Colonic mucosa (tissue), 4 donors: ENCODE measurements around the gene RBPMS2. TPM values are rescaled to one million over a fixed set of nuclear protein-coding genes. Genes with fewer than 3 reads are reported as not detected.

Source experiments
- DNase-seq: peaks from one replicate; pipeline ENCODE4 v3.0.0-alpha.2; 2020
- H3K27ac ChIP-seq: fragments of 200-600 bp; one replicate; pipeline ENCODE4 v1.8.0; 2021
- H3K27me3 ChIP-seq: fragments of 200-600 bp; one replicate; pipeline ENCODE4 v1.8.0; 2021
- H3K36me3 ChIP-seq: fragments of 200-600 bp; one replicate; pipeline ENCODE4 v1.8.0; 2021
- H3K4me1 ChIP-seq: fragments of 200-600 bp; one replicate; pipeline ENCODE4 v1.8.0; 2021; ENCODE audit warnings: mild to moderate bottlenecking
- H3K4me3 ChIP-seq: fragments of 200-600 bp; one replicate; pipeline ENCODE4 v1.8.0; 2021
- H3K9ac ChIP-seq, 2 donors: one replicate each; pipeline ENCODE4 v1.7.0; 2013; ENCODE audit warnings: control low read depth in 2 of 2, low read depth in 2 of 2, low read length in 2 of 2
- H3K9me3 ChIP-seq: fragments of 200-600 bp; one replicate; pipeline ENCODE4 v1.8.0; 2021
- intact Hi-C: fragments of 100-400 bp; cut with DNase I; formaldehyde crosslinking; loops from one replicate; pipeline ENCODE4 v1.14.1; 2022
- total RNA-seq, 2 donors: library from RNA; stranded (reverse); fragmentation: NEBNext Ultra II Directional in 1 of 2; extraction: Animal tissue kit (Norgen Biotek cat#: 25700) in 1 of 2; gene quantifications; one replicate each; pipeline ENCODE4 v1.2.1, GENCODE V29; 2021
- TF ChIP-seq, protein P1 (sequence below): fragments of 200-600 bp; IDR thresholded peaks from one replicate; pipeline ENCODE4 v1.8.0; 2022; ENCODE audit warnings: antibody characterized with exemption, mild to moderate bottlenecking
- donor health status: healthy.
- donor health status: DM: no; HTN: no; CAD: no.
- donor health status: DM: no; HTN: no; CAD: no.

Gene RBPMS2
- total RNA-seq, 2 donors from 2014 or later, result 1.3 to 14.5 TPM

DNA sequence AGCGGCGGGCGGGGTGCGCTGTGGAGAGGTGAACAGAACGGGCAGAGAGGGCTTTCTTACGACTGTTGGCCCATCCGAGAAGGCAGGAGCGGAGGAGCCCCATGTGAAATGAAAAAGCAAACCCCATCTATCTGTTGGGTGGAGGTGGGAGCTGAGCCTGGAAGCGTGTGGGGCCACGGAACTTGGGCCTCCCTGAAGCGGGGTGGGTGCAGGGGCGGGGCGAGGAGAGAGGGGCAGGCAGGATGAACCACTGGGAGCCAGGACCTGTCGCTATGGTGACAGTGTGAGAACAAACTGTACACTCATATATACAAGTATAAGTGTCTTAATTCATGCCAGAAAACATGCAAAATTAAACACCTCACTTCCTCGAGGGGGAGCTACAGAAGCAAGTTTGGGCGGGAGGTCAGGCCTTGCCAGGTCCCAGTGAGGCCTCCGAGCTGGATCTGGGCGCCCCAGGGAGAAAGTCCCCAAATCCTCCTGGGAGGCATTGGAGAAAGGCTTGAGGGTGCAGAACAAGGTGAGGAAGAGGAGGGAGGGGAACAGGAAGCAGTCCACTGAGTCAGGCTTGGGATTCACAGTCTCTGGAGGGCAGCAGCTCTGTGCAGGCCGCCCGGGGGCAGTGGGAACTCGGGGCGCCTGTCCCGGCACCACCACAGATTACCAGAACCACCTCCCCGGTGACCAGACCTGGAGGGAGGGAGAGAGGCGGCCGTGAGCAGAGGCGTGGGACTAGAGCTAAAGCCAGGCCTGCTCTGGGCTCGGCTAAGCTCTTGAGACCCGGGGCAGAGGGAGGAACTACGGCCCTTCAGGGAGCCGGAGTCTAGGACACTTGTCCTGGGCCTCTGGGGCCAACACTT is 34.8 kb downstream of the RBPMS2 start:
- H3K36me3 ChIP-seq, result no peaks in the 10 kb centered on the region
- no peak overlapping the region for H3K4me3 ChIP-seq
- DNase-seq, result peak; percentile 48
- peak overlapping the region in 1 of 2 donors; percentile 50 for H3K9ac ChIP-seq
- H3K9me3 ChIP-seq, result no peaks in the 10 kb centered on the region
- TF ChIP-seq, protein P1, sequence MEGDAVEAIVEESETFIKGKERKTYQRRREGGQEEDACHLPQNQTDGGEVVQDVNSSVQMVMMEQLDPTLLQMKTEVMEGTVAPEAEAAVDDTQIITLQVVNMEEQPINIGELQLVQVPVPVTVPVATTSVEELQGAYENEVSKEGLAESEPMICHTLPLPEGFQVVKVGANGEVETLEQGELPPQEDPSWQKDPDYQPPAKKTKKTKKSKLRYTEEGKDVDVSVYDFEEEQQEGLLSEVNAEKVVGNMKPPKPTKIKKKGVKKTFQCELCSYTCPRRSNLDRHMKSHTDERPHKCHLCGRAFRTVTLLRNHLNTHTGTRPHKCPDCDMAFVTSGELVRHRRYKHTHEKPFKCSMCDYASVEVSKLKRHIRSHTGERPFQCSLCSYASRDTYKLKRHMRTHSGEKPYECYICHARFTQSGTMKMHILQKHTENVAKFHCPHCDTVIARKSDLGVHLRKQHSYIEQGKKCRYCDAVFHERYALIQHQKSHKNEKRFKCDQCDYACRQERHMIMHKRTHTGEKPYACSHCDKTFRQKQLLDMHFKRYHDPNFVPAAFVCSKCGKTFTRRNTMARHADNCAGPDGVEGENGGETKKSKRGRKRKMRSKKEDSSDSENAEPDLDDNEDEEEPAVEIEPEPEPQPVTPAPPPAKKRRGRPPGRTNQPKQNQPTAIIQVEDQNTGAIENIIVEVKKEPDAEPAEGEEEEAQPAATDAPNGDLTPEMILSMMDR, result no peak
- H3K4me1 ChIP-seq, result no peaks in the 10 kb centered on the region
- peak overlapping the region; percentile 24 for H3K27ac ChIP-seq
- intact Hi-C loops, result no loop called here
- H3K27me3 ChIP-seq, result no peaks in the 10 kb centered on the region

DNA sequence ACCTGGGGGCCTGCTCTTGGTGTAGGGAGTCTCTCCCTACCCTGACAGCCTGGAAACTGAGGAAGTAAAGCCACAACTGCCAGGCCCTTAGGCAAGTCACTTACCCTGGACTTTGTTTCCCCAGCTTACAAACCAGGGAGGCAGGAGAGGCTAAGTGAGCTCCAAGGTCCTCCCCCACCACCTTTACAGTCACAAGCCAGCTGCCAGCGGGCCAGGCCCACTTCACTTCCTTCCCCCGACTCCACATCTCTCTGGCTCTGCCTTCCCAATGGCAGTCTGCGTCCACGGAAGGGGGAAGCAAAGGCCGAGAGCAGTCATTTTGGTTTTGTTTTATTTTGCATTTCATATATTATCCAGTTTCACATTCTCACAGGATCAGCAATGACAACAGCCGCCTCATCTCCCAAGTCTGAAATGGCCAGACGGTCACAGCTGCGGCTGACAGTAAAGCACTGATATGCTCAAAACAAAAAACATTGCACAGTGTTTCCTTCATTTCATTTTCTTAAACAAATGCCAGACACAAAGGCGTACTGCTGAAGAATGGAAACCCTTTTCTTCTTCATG is 35.7 kb downstream of the RBPMS2 start:
- no peaks in the 10 kb centered on the region for H3K36me3 ChIP-seq
- H3K27me3 ChIP-seq, result no peaks in the 10 kb centered on the region
- TF ChIP-seq, protein P1, result no peak
- peak overlapping the region in 1 of 2 donors; percentile 40 for H3K9ac ChIP-seq
- intact Hi-C loops, result no loop called here
- no peak for DNase-seq
- H3K9me3 ChIP-seq, result no peaks in the 10 kb centered on the region
- H3K4me3 ChIP-seq, result no peak overlapping the region
- peak overlapping the region; percentile 25 for H3K27ac ChIP-seq
- H3K4me1 ChIP-seq, result no peaks in the 10 kb centered on the region

DNA sequence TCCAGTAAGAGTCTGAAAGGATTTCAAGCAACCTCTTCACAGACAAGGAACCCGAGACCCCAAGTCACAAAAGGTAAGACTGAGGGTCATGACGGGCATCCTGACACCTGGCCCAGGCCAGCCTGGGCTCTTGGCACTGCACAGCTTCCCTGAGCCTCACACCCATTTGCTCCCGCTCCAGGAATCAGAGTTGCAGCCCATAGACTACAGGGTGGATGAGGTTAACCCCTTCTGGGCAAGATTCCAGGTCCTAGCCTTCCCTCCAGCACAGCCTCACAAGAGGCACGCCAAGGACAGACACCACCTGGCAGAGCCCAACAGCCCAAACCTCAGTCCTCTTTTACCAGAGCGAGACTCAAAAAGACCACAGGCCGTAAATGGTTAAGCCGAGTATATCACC is 36.2 kb downstream of the RBPMS2 start:
- intact Hi-C loops, result no loop called here
- no peaks in the 10 kb centered on the region for H3K36me3 ChIP-seq
- peak overlapping the region; percentile 25 for H3K27ac ChIP-seq
- no peak for DNase-seq
- H3K4me1 ChIP-seq, result no peaks in the 10 kb centered on the region
- peak overlapping the region in 1 of 2 donors; percentile 40 for H3K9ac ChIP-seq
- TF ChIP-seq, protein P1, result no peak
- H3K27me3 ChIP-seq, result no peaks in the 10 kb centered on the region
- no peaks in the 10 kb centered on the region for H3K9me3 ChIP-seq
- H3K4me3 ChIP-seq, result no peak overlapping the region

DNA sequence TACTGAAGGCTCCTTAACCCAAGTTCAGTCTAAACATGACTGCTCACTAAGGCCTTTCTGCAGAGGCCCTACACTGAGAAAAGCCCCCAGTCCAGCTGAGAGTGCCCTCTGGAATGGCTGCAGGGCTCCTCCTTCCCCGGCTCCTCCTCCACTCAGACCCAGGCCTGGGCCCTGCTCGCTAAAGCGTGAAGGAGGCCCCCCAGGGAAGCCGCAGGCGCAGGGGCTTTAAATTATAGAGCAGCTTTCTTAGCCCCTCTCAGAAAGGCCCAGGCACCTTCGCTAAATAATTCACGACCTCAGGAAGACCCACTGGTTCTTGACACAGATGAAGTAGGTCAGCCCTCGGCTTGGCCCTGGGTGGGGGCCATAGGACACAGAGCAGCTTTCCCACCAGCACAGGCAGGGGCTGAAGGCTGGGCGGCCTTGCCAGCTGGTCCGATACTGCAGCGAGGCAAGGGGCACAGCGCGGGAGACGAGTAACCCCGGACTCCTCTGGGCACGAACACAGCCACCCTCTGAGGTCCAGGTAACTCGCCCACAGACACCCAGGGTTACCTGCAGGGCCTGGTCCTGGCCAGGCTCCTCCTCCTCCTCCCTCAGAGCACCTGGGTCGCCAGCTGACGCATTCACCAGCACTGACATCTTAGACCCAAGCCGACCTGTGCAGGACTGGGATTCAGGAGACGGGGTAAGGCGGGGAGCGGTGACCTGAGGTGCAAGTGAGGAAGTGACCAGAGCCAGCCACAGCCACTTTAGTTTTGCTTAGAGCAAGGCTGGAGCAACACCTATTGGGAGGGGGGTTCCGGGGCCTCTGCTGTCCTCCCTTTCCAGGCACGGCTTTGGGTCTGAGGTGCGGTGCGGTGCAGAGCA is 36.9 kb downstream of the RBPMS2 start:
- TF ChIP-seq, protein P1, result no peak

DNA sequence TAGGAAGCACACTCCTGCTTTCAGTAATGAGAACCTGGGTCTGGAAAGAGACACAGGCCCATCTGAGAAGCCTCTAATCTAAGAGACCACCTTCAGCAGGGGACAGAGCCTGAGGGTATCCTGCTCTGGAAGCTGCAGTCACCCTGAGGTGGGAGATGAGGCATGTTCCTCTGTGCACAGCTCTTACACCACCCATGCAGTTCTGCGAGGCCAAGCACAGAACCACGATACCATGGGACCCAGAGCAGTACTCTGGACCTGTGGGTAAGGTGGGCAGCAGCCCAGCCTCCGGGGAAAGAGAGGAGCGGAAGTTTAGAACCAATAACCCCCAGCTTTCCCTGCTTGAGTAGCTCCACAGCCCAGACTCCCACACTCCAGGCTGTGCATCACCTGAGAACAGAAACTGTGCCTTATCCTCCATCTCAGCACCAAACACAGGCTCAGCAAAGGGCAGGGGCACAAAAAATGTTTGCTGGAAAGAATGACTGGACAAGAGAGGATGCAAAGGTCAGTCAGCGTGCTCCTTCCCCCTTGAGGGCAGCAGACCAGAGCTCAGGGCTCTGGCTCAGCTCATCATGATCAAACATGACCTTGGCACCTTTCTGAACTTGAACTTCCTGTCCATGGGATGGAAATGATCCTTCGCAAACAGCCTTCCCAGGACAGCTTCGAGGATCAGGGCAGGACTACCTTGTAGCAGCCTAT is 43.1 kb downstream of the RBPMS2 start:
- TF ChIP-seq, protein P1, result no peak
- no peaks in the 10 kb centered on the region for H3K4me1 ChIP-seq
- no peaks in the 10 kb centered on the region for H3K9me3 ChIP-seq
- no peak overlapping the region for H3K27ac ChIP-seq
- H3K27me3 ChIP-seq, result no peaks in the 10 kb centered on the region
- H3K4me3 ChIP-seq, result no peak overlapping the region
- no peak overlapping the region for H3K9ac ChIP-seq
- no peaks in the 10 kb centered on the region for H3K36me3 ChIP-seq
- DNase-seq, result no peak
- intact Hi-C loops, result loop anchor here (5.0 kb wide), 1 partner anchor 175 kb away; no protein-coding TSS in a partner anchor

More for the DNA sequence above, 36.9 kb downstream of the RBPMS2 start:
- Histone ChIP-seq H3K27ac (no peak overlapping the region), H3K4me1 (no peaks in the 10 kb centered on the region), H3K9me3 (no peaks in the 10 kb centered on the region), H3K36me3 (no peaks in the 10 kb centered on the region), H3K9ac (no peak overlapping the region), H3K4me3 (no peak overlapping the region), H3K27me3 (no peaks in the 10 kb centered on the region)
- DNase-seq, result no peak
- intact Hi-C loops, result no loop called here
